HG03432 (cell line): ENCODE results near the gene EVX2.

Experiments used
- ATAC-seq: cut with Tn5 transposase; IDR thresholded peaks from one replicate; pipeline ENCODE4 v1.9.1; 2021; ENCODE audit warnings: mild to moderate bottlenecking, moderate library complexity; ENCODE audit not compliant: unreplicated experiment

EVX2 gene

DNA sequence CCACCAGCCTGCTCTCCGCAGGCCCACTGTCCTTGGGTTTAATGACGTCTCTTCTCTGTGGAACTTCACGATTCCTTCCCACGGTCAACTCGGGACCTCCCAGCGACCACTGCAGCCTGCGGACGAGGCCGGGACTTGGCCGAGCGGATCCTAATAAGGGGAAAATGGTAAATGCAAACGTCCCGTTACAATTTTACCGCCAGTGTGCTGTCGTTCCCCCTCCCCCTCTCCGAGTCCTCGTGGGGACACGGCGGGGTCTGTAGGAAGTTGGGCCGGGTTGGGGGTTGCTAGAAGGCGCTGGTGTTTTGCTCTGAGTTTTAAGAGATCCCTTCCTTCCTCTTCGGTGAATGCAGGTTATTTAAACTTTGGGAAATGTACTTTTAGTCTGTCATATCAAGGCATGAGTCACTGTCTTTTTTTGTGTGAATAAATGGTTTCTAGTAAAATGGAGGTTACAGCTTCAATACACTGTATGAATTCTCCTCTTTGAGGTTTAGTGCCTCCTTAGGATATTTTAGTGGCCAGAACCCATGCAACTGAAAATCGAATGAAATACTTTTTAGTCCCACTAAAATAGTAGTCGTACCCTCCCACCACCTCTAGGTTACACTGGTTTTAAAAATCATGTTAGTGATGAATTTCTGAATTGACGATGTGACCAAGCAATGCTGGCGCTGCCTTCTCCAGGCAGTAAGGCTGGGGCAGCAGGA is 25.6 kb upstream of the EVX2 start:
- no peak for ATAC-seq

- ATAC-seq = no peak
Measured at GRCh38 chr2:176107731-176108181, 24.0 kb upstream of the EVX2 start.

DNA sequence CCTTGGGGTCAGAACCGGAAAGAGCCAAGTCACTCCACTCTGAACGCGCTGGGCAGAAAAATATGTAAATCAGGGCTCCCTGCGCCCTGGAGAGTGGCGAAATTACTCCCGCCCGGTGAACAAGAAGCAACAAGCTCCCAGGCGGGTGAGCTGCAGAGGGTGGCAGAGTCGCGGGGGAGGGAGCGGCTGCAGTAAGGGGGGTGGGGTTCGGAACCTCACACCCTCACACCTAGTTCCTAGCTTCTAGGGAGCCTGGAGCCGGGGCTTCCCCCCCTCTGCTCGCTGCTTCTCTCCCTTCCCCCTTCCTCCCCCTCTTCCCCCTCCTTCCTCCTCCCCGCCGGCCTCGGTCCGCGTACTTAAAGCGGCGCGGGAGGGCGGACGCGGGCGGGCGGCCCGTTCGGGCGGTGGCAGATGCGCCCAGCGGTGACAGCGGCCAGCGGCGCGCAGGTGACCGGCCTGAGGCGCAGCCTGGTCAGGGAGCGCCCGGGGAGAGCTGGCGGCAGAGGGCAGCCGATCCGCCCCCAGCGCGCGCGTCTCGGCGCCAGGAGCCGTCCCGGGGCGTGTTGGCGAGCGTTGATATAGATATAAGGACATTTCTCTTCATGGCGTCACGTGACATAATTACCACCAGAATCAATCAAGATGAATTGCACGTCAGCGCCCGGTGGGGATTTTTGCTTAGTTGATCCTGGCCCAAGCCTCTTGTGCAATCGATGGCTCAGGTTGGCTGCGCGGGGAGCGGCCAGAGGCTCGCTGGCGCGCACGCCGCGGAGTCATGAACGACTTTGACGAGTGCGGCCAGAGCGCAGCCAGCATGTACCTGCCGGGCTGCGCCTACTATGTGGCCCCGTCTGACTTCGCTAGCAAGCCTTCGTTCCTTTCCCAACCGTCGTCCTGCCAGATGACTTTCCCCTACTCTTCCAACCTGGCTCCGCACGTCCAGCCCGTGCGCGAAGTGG is 23.1 kb upstream of the EVX2 start, which contains the start of gene HOXD11:
TSS of gene HOXD11 (plus strand) at position 700 of the 959 bp plus-strand sequence. CDS start at position 776, 76 bp downstream.
- ATAC-seq = peak; percentile 43

DNA sequence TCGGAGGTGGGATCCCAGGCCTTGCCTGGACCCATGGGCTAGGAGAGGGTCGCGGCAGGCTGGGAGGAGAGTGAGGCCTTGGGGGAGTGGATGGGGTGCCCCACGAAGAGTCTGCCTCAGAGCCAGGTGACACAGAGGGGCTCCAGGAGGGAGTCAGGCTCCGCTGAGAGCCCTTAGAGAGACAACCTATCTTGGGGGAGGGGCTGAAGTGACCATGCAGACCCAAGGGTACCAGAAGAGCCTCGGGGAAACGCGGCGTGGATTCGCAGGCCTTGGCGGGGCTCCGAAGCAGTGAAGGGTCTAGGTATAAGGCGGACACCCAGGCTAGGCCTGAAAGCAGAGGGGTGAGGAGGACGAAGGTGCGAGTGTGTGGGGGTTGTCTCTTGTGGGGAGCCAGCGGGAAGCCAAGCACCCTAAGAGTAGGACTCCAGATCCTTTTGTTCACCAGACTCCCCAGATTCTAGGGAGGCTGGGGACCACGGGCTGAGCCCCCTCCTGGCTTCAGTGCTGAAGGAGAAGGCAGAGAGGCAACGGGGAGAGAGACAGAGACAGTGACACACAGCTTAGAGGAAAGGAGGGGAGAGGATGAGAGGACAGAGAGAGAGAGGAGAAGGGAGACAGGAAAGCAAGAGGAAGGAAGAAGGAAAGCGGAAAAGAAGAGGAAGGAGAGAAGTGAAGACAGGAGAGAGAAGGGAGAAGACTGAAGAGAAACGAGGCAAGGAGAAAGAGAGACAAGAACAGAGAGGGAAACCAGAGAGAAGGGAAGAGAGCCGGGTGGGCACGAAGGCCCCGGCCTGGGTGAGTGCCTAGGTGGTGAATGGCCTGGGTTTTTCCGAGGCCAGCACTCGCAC is 22.2 kb upstream of the EVX2 start:
- no peak for ATAC-seq

DNA sequence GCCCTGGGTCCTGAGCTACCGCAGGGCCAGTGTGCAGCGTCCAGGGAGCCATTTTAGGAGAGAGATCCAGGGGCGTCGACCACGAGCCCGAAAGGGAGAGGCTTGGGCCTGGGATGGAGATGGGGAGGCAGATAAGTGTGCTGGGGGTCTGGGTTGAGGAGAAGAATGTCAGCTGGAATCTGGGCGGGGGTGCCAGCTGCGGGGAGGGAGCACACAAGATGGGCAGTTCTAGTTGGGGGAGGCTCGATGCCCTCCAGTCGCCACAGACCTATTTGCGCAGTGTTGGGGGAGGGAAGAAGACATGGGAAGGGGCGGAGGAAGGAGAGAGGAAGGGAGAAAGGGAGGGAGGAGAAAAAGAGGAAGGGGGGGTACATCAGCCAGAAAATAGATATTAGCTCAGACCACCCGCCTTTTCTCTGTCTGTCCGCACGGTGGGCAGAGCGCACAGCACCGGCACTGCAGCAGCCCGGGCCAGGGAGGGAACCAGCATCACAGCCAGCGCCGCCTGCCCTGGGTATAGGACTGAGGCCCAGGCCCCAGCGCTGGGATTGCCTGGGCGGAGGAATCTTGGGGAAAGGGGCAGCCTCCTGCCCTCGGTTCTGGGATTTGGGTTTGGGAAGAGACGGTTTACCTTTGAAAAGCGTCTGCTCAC is 21.4 kb upstream of the EVX2 start:
- no peak for ATAC-seq

- ATAC-seq = no peak
Measured at GRCh38 chr2:176104316-176105077, 20.7 kb upstream of the EVX2 start.

DNA sequence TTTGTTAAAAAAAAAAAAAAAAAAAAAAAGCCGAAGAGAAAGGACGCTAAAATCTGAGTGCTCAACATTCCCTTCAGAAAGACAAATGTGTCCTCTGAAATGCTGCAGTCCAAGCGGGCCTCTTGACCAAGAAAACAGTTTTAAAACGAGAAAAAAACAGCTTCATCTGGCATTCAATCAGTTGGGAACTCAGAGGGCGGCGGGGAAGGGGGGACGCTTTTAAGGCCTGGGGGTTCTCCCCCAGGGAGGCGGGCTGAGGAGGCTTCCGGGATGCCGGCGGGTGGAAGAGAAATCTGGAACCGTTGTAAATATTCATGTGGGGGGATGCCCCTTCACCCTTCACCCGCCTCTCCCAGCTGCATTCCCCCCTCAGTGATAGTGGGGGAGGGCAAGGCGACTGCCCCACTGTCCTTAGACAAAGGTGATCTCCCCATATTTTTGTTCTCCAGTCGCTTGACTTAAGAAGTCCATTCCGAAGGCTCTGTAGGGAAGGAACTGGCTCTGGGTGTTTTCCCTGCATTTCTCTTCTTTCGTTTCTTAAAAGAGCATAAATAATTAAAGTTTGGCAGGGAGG is 20.1 kb upstream of the EVX2 start:
- ATAC-seq = no peak

GRCh38 chr2:176103194-176103593 is 19.4 kb upstream of the EVX2 start:
- ATAC-seq = no peak

DNA sequence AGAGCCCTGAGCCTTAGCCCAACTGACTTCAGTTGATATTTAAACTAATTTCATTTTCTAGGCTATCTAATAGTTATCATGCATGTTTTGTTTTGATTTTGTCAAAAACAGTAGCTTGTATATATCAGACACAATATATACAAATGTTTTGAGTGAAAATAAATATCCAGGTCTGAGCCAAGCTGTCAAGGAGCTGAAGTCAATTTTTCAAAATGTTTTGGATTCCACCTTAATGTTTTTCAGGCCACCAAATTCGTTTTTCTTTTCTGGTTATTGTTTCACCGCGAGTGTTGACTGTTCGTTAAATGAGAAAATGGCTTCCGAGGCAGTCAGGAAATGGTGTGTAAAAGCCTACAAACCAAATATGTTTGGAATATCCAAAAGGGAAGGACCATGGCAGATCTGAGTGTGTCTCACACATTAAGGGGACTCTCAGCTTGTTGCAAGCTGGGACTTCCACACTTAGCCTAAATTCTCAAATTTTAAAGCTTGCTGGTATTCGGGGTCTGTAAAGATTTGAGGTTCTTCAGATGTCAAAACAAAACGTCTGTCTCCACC is 18.6 kb upstream of the EVX2 start:
- ATAC-seq = no peak

DNA sequence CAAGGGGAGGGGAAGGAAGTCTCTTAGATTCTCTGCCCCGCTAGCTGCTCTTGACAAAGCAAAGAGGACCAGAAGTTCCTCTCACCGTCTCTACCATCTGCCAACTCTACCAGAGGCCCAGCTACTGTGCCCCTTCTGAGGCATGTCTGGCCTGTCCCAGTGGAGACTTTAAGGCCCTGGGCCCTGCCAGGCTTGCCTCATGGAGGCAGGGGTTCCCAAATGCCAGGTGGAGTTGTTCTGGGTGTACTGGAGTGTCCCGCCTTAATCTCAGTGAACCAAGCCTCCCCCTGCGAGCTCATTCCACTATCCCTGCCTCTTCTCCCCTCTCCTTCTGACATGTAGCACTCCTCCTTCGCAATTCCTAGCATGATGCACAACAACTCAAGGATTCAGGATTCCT is 18.1 kb upstream of the EVX2 start:
- no peak for ATAC-seq

- no peak for ATAC-seq
Measured at GRCh38 chr2:176101216-176101830, 17.6 kb upstream of the EVX2 start.

- no peak for ATAC-seq
Measured at GRCh38 chr2:176100547-176101140, 16.9 kb upstream of the EVX2 start.

- no peak for ATAC-seq
Measured at GRCh38 chr2:176099728-176100546, 16.2 kb upstream of the EVX2 start, which contains the start of gene HOXD12. Gene HOXD12, plus strand, starts transcription at chr2:176099795. Its CDS starts 7 bp downstream, at chr2:176099802.

- ATAC-seq = no peak
Measured at GRCh38 chr2:176099159-176099727, 15.5 kb upstream of the EVX2 start.

GRCh38 chr2:176098366-176099158 is 14.8 kb upstream of the EVX2 start:
- no peak for ATAC-seq

DNA sequence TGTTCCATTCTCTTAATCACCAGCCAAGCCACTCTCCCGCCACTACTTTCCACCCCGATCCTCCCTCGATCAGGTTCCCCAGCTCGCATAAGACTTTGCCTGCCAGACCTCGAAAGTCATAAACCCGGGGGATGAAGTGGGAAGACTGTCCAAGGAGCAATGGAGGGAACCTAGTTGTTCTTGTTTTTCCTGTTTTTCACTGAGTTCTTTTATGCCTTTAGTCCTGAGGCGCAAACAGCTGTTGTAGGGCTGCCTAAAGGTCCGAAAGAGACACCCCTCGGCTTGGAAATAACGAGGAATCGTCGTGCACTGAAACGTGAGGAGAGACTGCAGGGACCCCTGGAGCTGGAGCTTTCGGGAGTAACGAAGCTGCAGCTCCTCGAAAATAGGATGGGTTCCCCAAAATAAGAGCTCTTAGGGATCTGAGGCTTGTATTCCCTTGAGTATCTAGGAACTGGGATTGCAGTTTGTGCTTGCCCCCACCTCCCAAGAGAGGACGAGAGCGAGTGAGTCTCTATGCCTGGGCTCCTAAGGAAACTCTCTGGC is 14.1 kb upstream of the EVX2 start:
- no peak for ATAC-seq
